Ascending aorta (tissue), 2 donors: ENCODE data around the gene TAPT1. TPM values are rescaled to one million over a fixed set of nuclear protein-coding genes. Genes with fewer than 3 reads are reported as not detected.

Experiments
- DNase-seq, 2 donors: peaks; one replicate each; pipeline ENCODE4 v3.0.0-alpha.2; 2019; ENCODE audit warnings: low spot score in 2 of 2
- H3K27ac ChIP-seq, 2 donors: fragments of 200-600 bp; sonication (generic); one replicate each; pipeline ENCODE4 v1.5.1; 2016 to 2017; ENCODE audit warnings: mild to moderate bottlenecking in 1 of 2
- H3K27me3 ChIP-seq: fragments of 200-600 bp; sonication (generic); one replicate; pipeline ENCODE4 v1.5.1; 2017
- H3K36me3 ChIP-seq, 2 donors: fragments of 200-600 bp; sonication (generic); one replicate each; pipeline ENCODE4 v1.5.1; 2016
- H3K4me1 ChIP-seq, 2 donors: fragments of 200-600 bp; sonication (generic); one replicate each; pipeline ENCODE4 v1.5.1; 2016 to 2017; ENCODE audit warnings: mild to moderate bottlenecking in 1 of 2
- H3K4me3 ChIP-seq, 2 donors: fragments of 200-600 bp; sonication (generic); one replicate each; pipeline ENCODE4 v1.5.1; 2016 to 2017; ENCODE audit warnings: mild to moderate bottlenecking in 1 of 2
- H3K9me3 ChIP-seq, 2 donors: fragments of 200-600 bp; sonication (generic); one replicate each; pipeline ENCODE4 v1.5.1; 2016
- intact Hi-C: fragments of 100-400 bp; cut with DNase I; formaldehyde crosslinking; loops from one replicate; pipeline ENCODE4 v1.15.1; 2023
- total RNA-seq: library from RNA; depleted of rRNA; stranded (reverse); fragments of >200 nt; gene quantifications from one replicate; pipeline ENCODE4 v1.1.0, GENCODE V29; 2016
- TF ChIP-seq, protein P1 (sequence below), 3 experiments: fragments of 200-600 bp in 2 of 3; fragments of 450-650 bp in 1 of 3; sonication (generic) in 2 of 3; IDR thresholded peaks; one replicate each; pipeline ENCODE4 v1.5.1; 2016 to 2019; ENCODE audit warnings: antibody characterized with exemption in 3 of 3, mild to moderate bottlenecking in 1 of 3, moderate library complexity in 1 of 3

Gene TAPT1
- total RNA-seq, 1 donor from 2014 or later: 10.7 TPM

DNA sequence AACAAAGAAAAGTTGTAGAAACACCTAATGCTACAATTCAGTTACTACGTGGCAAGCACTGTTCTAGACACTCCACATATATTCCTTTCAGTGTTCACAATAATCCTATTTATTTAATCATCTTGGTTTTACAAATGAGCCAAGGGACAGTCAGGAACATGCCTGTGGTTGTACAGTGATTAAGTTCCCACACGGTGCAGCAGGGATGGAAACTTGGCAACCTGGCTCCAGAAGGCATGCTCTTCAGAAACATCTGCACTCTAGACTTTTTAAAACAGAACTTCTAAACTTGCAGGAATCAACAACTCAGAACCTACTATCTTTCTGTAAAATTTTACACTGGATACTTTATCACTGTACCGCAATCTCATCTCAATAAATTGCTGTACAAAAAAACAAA is 32.1 kb downstream of the TAPT1 start:
- peaks cover 0 to 40% of the 10 kb centered on the region in 2 donors for H3K4me1 ChIP-seq
- peaks cover 20 to 21% of the 10 kb centered on the region in 2 donors for H3K36me3 ChIP-seq
- no peak overlapping the region for H3K4me3 ChIP-seq
- TF ChIP-seq, protein P1, sequence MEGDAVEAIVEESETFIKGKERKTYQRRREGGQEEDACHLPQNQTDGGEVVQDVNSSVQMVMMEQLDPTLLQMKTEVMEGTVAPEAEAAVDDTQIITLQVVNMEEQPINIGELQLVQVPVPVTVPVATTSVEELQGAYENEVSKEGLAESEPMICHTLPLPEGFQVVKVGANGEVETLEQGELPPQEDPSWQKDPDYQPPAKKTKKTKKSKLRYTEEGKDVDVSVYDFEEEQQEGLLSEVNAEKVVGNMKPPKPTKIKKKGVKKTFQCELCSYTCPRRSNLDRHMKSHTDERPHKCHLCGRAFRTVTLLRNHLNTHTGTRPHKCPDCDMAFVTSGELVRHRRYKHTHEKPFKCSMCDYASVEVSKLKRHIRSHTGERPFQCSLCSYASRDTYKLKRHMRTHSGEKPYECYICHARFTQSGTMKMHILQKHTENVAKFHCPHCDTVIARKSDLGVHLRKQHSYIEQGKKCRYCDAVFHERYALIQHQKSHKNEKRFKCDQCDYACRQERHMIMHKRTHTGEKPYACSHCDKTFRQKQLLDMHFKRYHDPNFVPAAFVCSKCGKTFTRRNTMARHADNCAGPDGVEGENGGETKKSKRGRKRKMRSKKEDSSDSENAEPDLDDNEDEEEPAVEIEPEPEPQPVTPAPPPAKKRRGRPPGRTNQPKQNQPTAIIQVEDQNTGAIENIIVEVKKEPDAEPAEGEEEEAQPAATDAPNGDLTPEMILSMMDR (IDR thresholded peaks at IDR 0.05): no peak
- H3K9me3 ChIP-seq: no peaks in the 10 kb centered on the region
- intact Hi-C loops: no loop called here
- H3K27ac ChIP-seq: no peak overlapping the region
- no peak for DNase-seq
- H3K27me3 ChIP-seq: no peaks in the 10 kb centered on the region

DNA sequence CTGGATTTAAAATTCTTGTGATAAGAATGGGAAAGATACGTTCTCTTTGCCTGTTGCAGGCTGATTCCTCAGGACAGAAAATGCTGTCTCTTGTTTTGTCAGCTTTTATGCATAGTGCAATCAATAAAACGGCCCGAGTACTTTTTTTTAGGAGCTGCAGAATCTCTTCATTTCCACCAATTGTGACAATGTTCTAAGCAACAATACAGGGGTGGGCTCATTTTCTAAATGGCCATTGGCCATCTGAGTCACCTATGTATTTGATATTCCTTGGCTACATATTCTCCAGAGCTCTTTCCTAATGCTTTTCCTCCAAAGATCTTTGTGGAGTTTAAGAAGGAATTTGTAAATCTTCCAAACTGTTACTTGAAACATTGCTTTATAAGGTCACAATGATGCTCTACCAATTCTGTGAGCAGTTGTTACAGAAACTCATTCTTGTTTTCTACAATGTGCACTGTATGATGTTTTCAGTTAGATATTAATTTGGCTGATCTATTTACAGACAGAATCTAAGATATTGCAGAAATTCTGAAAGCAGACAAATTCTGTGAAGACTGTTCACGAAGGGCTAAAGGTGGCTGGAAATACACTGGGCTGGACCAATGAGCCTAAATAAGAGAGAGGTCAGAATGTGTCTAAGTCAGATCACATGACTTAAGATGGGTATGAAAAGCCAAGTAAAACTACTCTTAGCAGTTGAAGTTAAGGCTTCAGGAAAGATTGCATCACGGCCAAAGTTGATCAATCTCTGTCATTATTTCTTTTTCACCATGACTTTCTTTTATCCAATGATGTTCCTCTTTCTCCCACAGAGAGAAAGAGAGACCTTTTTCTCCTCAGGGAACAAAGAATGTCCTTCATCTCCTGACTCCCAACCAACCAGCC is 33.4 kb downstream of the TAPT1 start:
- intact Hi-C loops: no loop called here
- peaks cover 0 to 31% of the 10 kb centered on the region in 2 donors for H3K4me1 ChIP-seq
- H3K4me3 ChIP-seq: no peak overlapping the region
- no peaks in the 10 kb centered on the region for H3K9me3 ChIP-seq
- peaks cover 22 to 25% of the 10 kb centered on the region in 2 donors for H3K36me3 ChIP-seq
- peak overlapping the region; percentile 40 to 54 for H3K27ac ChIP-seq
- TF ChIP-seq, protein P1 (IDR thresholded peaks at IDR 0.05): no peak
- no peaks in the 10 kb centered on the region for H3K27me3 ChIP-seq
- no peak for DNase-seq

DNA sequence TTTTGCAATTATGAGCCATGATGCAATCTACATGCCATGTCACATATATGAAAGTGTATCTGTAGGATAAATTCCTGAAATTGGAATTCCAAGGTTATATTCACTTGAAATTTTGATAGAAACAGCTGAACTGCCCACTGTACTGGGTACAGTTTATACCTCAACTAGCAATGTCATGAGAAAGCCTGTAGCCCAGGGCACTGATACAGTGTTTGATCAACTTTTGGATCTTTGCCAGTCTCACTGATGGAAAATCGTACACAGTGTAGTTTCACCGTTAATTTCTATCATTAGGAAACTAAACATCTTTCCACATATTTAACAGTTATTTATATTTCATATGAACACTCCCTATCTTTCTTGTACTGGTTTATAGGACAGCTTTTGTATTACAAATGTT is 34.2 kb downstream of the TAPT1 start:
- H3K4me3 ChIP-seq: no peak overlapping the region
- intact Hi-C loops: no loop called here
- peaks cover 22 to 28% of the 10 kb centered on the region in 2 donors for H3K36me3 ChIP-seq
- TF ChIP-seq, protein P1 (IDR thresholded peaks at IDR 0.05): no peak
- no peaks in the 10 kb centered on the region for H3K27me3 ChIP-seq
- no peak overlapping the region for H3K27ac ChIP-seq
- no peaks in the 10 kb centered on the region for H3K9me3 ChIP-seq
- DNase-seq: no peak
- H3K4me1 ChIP-seq: peaks cover 0 to 28% of the 10 kb centered on the region in 2 donors

DNA sequence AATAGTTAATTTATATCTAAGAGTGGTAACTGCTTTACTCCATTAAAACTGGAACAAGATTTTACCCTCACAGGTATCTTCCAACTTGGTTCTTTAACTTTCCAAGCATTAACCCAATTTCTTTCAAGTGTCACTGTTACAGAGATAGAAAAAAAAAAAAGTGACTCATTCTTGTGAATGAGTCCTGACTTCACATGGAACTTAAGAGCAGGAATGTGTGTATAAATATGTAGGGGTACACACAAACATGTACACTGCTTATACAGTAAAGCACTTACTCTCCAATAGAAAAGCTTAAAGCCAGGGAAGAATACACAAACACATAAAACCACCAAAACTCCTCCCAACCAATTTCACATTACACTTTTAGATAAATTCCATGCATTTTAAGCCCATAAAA is 38.8 kb downstream of the TAPT1 start:
- intact Hi-C loops: no loop called here
- H3K9me3 ChIP-seq: no peaks in the 10 kb centered on the region
- H3K36me3 ChIP-seq: peaks cover 36 to 41% of the 10 kb centered on the region in 2 donors
- no peaks in the 10 kb centered on the region for H3K27me3 ChIP-seq
- H3K4me3 ChIP-seq: no peak overlapping the region
- TF ChIP-seq, protein P1 (IDR thresholded peaks at IDR 0.05): no peak
- H3K27ac ChIP-seq: no peak overlapping the region
- no peak for DNase-seq
- peaks cover 0 to 1% of the 10 kb centered on the region in 2 donors for H3K4me1 ChIP-seq

DNA sequence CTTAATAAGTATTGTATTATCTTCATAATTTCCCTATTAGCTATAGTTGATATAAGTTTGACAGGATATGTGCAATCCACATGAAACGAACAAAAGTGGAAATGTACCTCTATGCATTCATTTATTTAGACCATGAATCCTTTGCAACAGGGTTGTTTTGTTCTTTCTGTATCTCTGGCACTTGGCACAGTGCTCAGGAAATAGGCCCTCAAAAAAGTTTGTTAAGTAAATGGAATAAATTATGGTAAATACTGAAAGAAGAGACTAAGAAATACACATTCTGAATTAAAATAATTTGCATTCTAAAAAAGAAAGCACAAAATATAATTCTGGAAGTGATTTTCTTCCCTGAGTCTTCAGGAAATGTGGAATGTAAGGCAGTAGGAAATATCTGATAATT is 39.3 kb downstream of the TAPT1 start:
- Histone ChIP-seq H3K4me3 (no peak overlapping the region), H3K36me3 (peaks cover 36 to 41% of the 10 kb centered on the region in 2 donors), H3K27ac (no peak overlapping the region), H3K9me3 (no peaks in the 10 kb centered on the region), H3K4me1 (no peaks in the 10 kb centered on the region), H3K27me3 (no peaks in the 10 kb centered on the region)
- intact Hi-C loops: no loop called here
- no peak for DNase-seq
- TF ChIP-seq, protein P1 (IDR thresholded peaks at IDR 0.05): no peak
